Neuronal stem cell (in vitro differentiated cells): ENCODE measurements around the gene GOT1.

Experiments
- DNase-seq: peaks from one replicate; pipeline ENCODE4 v3.0.0-alpha.2; 2013; ENCODE audit warnings: low spot score
- H2AFZ ChIP-seq: one replicate; pipeline ENCODE4 v1.6.1; 2013; ENCODE audit warnings: mild to moderate bottlenecking, low read length, inconsistent platforms
- H2AK5ac ChIP-seq: 2 replicates; pipeline ENCODE4 v1.6.1; 2013; ENCODE audit warnings: low read depth, mild to moderate bottlenecking, inconsistent platforms, low read length, moderate library complexity, mixed read lengths
- H2BK120ac ChIP-seq: 2 replicates; pipeline ENCODE4 v1.6.1; 2013; ENCODE audit warnings: low read depth, mild to moderate bottlenecking, inconsistent platforms, low read length, moderate library complexity, mixed read lengths
- H2BK12ac ChIP-seq: one replicate; pipeline ENCODE4 v1.6.1; 2013; ENCODE audit warnings: low read length, inconsistent platforms
- H2BK15ac ChIP-seq: 2 replicates; pipeline ENCODE4 v1.6.1; 2013; ENCODE audit warnings: mild to moderate bottlenecking, low read length, inconsistent platforms, mixed read lengths
- H2BK5ac ChIP-seq: one replicate; pipeline ENCODE4 v1.6.1; 2013; ENCODE audit warnings: inconsistent platforms, mild to moderate bottlenecking, low read length, moderate library complexity
- H3K14ac ChIP-seq: one replicate; pipeline ENCODE4 v1.6.1; 2013; ENCODE audit warnings: low read length, inconsistent platforms
- H3K18ac ChIP-seq: 2 replicates; pipeline ENCODE4 v1.6.1; 2013; ENCODE audit warnings: low read length, inconsistent platforms
- H3K23ac ChIP-seq: 2 replicates; pipeline ENCODE4 v1.6.1; 2013; ENCODE audit warnings: low read depth, mild to moderate bottlenecking, mixed read lengths, low read length, inconsistent platforms; ENCODE audit not compliant: poor library complexity
- H3K27ac ChIP-seq: replicated peaks from 3 replicates; pipeline ENCODE4 v1.5.1; 2013; ENCODE audit warnings: low read length, inconsistent platforms
- H3K27me3 ChIP-seq, 3 experiments: 2 replicates each; pipeline ENCODE4 v1.6.1; 2013; ENCODE audit warnings: low read length in 3 of 3, mild to moderate bottlenecking in 2 of 3, inconsistent platforms in 1 of 3, low read depth in 1 of 3, mixed read lengths in 1 of 3, moderate library complexity in 1 of 3; ENCODE audit not compliant: control insufficient read depth in 3 of 3, insufficient read depth in 3 of 3
- H3K36me3 ChIP-seq, 2 donors: replicated peaks in 1 of 2; 2 replicates each; pipeline ENCODE4 v1.6.1; 2013; ENCODE audit warnings: low read length in 2 of 2; ENCODE audit not compliant: control insufficient read depth in 2 of 2, insufficient read depth in 2 of 2
- H3K4ac ChIP-seq: 2 replicates; pipeline ENCODE4 v1.6.1; 2013; ENCODE audit warnings: inconsistent platforms, mild to moderate bottlenecking, low read length, moderate library complexity
- H3K4me1 ChIP-seq, 2 donors: 1 replicate in 1 of 2; 2 replicates in 1 of 2; pipeline ENCODE4 v1.6.1; 2013; ENCODE audit warnings: low read length in 2 of 2, low read depth in 1 of 2; ENCODE audit not compliant: control insufficient read depth in 2 of 2, insufficient read depth in 1 of 2
- H3K4me2 ChIP-seq: one replicate; pipeline ENCODE4 v1.6.1; 2013; ENCODE audit warnings: mild to moderate bottlenecking, low read length, inconsistent platforms; ENCODE audit not compliant: insufficient read depth, poor library complexity, severe bottlenecking
- H3K4me3 ChIP-seq, 2 donors: 2 replicates each; pipeline ENCODE4 v1.5.1; 2013; ENCODE audit warnings: low read length in 2 of 2, mild to moderate bottlenecking in 2 of 2, inconsistent platforms in 1 of 2, moderate library complexity in 1 of 2
- H3K79me1 ChIP-seq: one replicate; pipeline ENCODE4 v1.6.1; 2013; ENCODE audit warnings: low read depth, mild to moderate bottlenecking, inconsistent platforms, low read length, moderate library complexity
- H3K9ac ChIP-seq: one replicate; pipeline ENCODE4 v1.6.1; 2013; ENCODE audit warnings: mild to moderate bottlenecking, low read depth, low read length, inconsistent platforms; ENCODE audit not compliant: poor library complexity
- H3K9me3 ChIP-seq, 2 donors: replicated peaks in 1 of 2; 2 replicates each; pipeline versions ENCODE3 to v1.6.1; 2013; ENCODE audit warnings: low read length in 2 of 2, mild to moderate bottlenecking in 2 of 2, inconsistent platforms in 1 of 2, low read depth in 1 of 2, mixed read lengths in 1 of 2, moderate library complexity in 1 of 2; ENCODE audit not compliant: control insufficient read depth in 2 of 2, insufficient read depth in 1 of 2
- H4K8ac ChIP-seq: one replicate; pipeline ENCODE4 v1.6.1; 2013; ENCODE audit warnings: low read depth, mild to moderate bottlenecking, inconsistent platforms, low read length, moderate library complexity
- H4K91ac ChIP-seq: one replicate; pipeline ENCODE4 v1.6.1; 2013; ENCODE audit warnings: low read length, low read depth, mild to moderate bottlenecking, inconsistent platforms; ENCODE audit not compliant: poor library complexity
- WGBS, 2 donors: extraction: QIAGEN DNeasy Blood & Tissue Kit; methylation state at CpG; one replicate each; pipeline ENCODE4 v1.1.7; 2013; ENCODE audit warnings: missing lambda C conversion rate in 2 of 2, mixed read lengths in 1 of 2; ENCODE audit not compliant: insufficient read length in 2 of 2, insufficient replicate concordance in 1 of 2; ENCODE audit errors: extremely low coverage in 2 of 2; 5-methylcytosine and 5-hydroxymethylcytosine counted together

The GOT1 gene

DNA sequence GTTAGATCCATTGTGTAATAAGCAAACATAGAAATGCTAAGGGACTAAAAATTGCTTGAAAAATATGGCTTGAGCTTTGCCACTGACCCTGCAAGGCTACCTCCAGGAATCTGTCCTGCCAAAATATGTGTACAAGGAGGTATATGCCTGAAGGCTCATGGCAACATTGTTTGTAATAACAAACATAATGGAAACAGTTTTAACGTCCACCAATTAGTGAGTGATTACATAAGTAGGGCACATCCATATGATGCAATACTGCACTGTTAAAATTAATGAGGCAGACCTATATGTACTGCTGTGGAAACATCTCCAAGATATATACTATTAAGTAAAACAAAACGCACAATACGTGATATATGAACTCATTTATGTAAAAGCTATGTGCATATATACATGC, 13.1 kb upstream of the GOT1 start:
- Histone ChIP-seq H2BK15ac (no peak overlapping the region), H2BK12ac (no peak overlapping the region), H2BK120ac (no peak overlapping the region), H3K23ac (no peak overlapping the region), H2BK5ac (no peak overlapping the region), H3K27me3 (peaks cover 0 to 26% (median 2%) of the 10 kb centered on the region in 3 experiments), H4K91ac (no peak overlapping the region), H4K8ac (no peak overlapping the region), H3K4me2 (no peak overlapping the region), H3K36me3 (no peaks in the 10 kb centered on the region), H2AK5ac (no peak overlapping the region), H3K27ac (no peak overlapping the region), H3K4me3 (no peak overlapping the region), H3K18ac (no peak overlapping the region), H3K9ac (no peak overlapping the region), H3K4me1 (no peaks in the 10 kb centered on the region), H3K14ac (no peak overlapping the region), H3K9me3 (no peaks in the 10 kb centered on the region), H3K4ac (no peak overlapping the region), H2AFZ (no peak overlapping the region), H3K79me1 (no peaks in the 10 kb centered on the region)
- no peak for DNase-seq
- no CpG with 5 or more reads among the region's 3 CpGs for WGBS, 2 donors

DNA sequence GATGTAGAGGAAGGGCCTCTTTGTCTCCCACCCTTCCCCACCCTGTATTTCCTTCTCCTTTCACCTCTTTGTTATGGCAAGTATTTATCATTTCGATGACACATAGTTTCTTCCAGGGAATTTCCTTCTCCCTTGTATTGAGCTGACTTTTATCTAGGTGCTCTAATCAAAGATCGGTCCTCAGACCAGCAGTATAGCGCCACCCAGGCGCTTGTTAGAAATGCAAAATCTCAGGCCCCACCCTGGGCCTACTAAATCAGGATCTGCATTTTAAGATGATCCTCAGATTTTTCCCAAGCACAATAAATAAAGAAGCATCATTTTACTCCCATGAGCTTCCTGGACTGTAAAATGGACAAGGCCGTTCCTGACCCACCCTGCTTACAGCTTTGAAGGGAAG, 12.0 kb upstream of the GOT1 start:
- Histone ChIP-seq H4K91ac (no peak overlapping the region), H3K27me3 (peaks cover 0 to 20% (median 1%) of the 10 kb centered on the region in 3 experiments), H3K18ac (no peak overlapping the region), H3K4me3 (no peak overlapping the region), H2AFZ (no peak overlapping the region), H2BK120ac (no peak overlapping the region), H2AK5ac (no peak overlapping the region), H2BK15ac (no peak overlapping the region), H4K8ac (no peak overlapping the region), H2BK12ac (no peak overlapping the region), H3K79me1 (no peaks in the 10 kb centered on the region), H3K23ac (no peak overlapping the region), H2BK5ac (no peak overlapping the region), H3K36me3 (peaks cover 0 to 6% of the 10 kb centered on the region in 2 donors), H3K4ac (no peak overlapping the region), H3K9ac (no peak overlapping the region), H3K4me2 (no peak overlapping the region), H3K14ac (no peak overlapping the region), H3K27ac (no peak overlapping the region), H3K4me1 (no peaks in the 10 kb centered on the region), H3K9me3 (no peaks in the 10 kb centered on the region)
- WGBS, 2 donors: no CpG with 5 or more reads among the region's 5 CpGs
- DNase-seq: no peak

DNA sequence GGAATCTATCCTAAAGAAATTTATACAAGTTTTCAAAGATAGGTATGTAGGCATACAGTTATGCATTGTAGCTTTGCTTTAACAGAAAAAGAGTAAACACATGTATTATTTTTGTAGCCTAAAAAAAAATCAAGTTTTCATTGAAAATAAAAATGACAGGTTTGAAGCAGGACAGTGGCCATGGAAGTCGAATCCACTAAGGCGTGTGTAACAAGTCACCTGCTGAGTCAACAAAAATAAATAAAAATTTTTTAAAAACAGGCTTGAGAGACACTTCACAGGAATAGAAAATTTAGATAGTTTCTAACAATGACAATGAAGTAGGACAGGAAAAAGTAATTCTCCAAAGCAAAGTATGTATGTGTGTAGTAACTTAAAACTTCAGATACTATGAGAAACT, 8.5 kb upstream of the GOT1 start:
- Histone ChIP-seq H3K9ac (no peak overlapping the region), H3K27ac (no peak overlapping the region), H2AK5ac (no peak overlapping the region), H2BK12ac (no peak overlapping the region), H3K18ac (no peak overlapping the region), H3K4me2 (no peak overlapping the region), H3K36me3 (peaks cover 0 to 12% of the 10 kb centered on the region in 2 donors), H2BK5ac (no peak overlapping the region), H3K4ac (no peak overlapping the region), H3K14ac (no peak overlapping the region), H4K91ac (no peak overlapping the region), H3K4me3 (no peak overlapping the region), H3K27me3 (no peaks in the 10 kb centered on the region), H4K8ac (no peak overlapping the region), H2AFZ (no peak overlapping the region), H3K9me3 (no peaks in the 10 kb centered on the region), H2BK120ac (no peak overlapping the region), H2BK15ac (no peak overlapping the region), H3K79me1 (no peaks in the 10 kb centered on the region), H3K23ac (no peak overlapping the region), H3K4me1 (no peaks in the 10 kb centered on the region)
- no CpG with 5 or more reads among the region's 2 CpGs for WGBS, 2 donors
- no peak for DNase-seq

DNA sequence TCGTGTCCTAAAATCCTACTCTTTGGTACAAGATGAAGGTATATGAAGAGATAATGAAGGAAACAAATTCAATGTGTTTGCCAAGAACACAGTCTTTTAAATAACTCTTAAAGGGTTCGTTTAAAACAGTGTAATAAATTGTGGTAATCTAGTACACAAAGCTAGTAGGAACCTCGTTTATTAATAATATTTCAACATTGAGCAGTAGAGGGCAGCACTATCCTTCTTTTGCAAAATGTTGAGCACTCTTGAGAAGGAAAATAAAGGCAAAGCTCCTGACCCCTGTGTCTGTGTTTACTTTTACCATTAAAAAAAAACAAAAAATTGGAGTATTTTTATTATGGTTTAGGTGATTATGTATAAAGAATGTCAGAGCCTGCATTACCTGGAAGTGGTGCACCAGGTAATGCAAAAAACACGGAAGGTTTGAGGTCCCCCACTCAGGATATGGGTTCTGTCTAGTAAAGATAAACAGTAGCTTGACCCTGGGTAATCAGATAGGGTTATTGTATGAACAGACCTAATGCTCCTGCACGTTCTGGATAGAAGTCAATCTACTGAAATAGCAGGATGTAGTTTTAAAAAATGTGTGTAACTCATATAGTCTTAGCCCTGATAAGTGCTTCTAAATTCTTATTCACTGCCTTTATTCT, 5.7 kb upstream of the GOT1 start:
- H2BK12ac ChIP-seq: no peak overlapping the region
- no peak overlapping the region for H3K14ac ChIP-seq
- H2AFZ ChIP-seq: no peak overlapping the region
- no peak overlapping the region for H2BK120ac ChIP-seq
- H3K27me3 ChIP-seq: no peaks in the 10 kb centered on the region
- H3K9ac ChIP-seq: no peak overlapping the region
- H3K4me3 ChIP-seq: no peak overlapping the region
- H3K9me3 ChIP-seq: no peaks in the 10 kb centered on the region
- H2BK5ac ChIP-seq: no peak overlapping the region
- H3K23ac ChIP-seq: no peak overlapping the region
- H4K8ac ChIP-seq: no peak overlapping the region
- H3K18ac ChIP-seq: no peak overlapping the region
- peaks cover 0 to 19% of the 10 kb centered on the region in 2 donors for H3K36me3 ChIP-seq
- H3K4me1 ChIP-seq: peaks cover 0 to 4% of the 10 kb centered on the region in 2 donors
- H4K91ac ChIP-seq: no peak overlapping the region
- no CpG with 5 or more reads among the region's 5 CpGs for WGBS, 2 donors
- H3K4ac ChIP-seq: no peak overlapping the region
- no peaks in the 10 kb centered on the region for H3K79me1 ChIP-seq
- H2BK15ac ChIP-seq: no peak overlapping the region
- H3K27ac ChIP-seq: no peak overlapping the region
- peak; percentile 20 for DNase-seq
- no peak overlapping the region for H3K4me2 ChIP-seq
- H2AK5ac ChIP-seq: no peak overlapping the region
